ENCODE measurements around the gene TGFBR3.

Gene TGFBR3

GRCh38 chr1:91826248-91826647 lies 59.7 kb downstream of the TGFBR3 start:
- no peak for DNase-seq (ENCODE audit: low spot score)

- no peak for DNase-seq (ENCODE audit: low spot score)
Measured at GRCh38 chr1:91821126-91821868, 64.7 kb downstream of the TGFBR3 start.

GRCh38 chr1:91819038-91819788 lies 66.7 kb downstream of the TGFBR3 start:
- no peak for DNase-seq (ENCODE audit: low spot score)

- DNase-seq (ENCODE audit: low spot score): no peak
Measured at GRCh38 chr1:91818713-91818975, 67.3 kb downstream of the TGFBR3 start.

GRCh38 chr1:91817211-91817905 lies 68.6 kb downstream of the TGFBR3 start:
- DNase-seq (ENCODE audit: low spot score): no peak

GRCh38 chr1:91816031-91816430 lies 69.9 kb downstream of the TGFBR3 start:
- DNase-seq (ENCODE audit: low spot score): no peak

GRCh38 chr1:91814448-91814847 lies 71.5 kb downstream of the TGFBR3 start:
- no peak for DNase-seq (ENCODE audit: low spot score)

- no peak for DNase-seq (ENCODE audit: low spot score)
Measured at GRCh38 chr1:91813813-91814212, 72.1 kb downstream of the TGFBR3 start.

- no peak for DNase-seq (ENCODE audit: low spot score)
Measured at GRCh38 chr1:91811363-91812025, 74.5 kb downstream of the TGFBR3 start.

- no peak for DNase-seq (ENCODE audit: low spot score)
Measured at GRCh38 chr1:91809317-91809716, 76.6 kb downstream of the TGFBR3 start.

GRCh38 chr1:91807921-91808620 lies 77.9 kb downstream of the TGFBR3 start:
- no peak for DNase-seq (ENCODE audit: low spot score)

GRCh38 chr1:91806769-91807700 lies 78.9 kb downstream of the TGFBR3 start:
- DNase-seq (ENCODE audit: low spot score): no peak

GRCh38 chr1:91806181-91806768 lies 79.7 kb downstream of the TGFBR3 start:
- no peak for DNase-seq (ENCODE audit: low spot score)

GRCh38 chr1:91805311-91805801 lies 80.6 kb downstream of the TGFBR3 start:
- no peak for DNase-seq (ENCODE audit: low spot score)

- no peak for DNase-seq (ENCODE audit: low spot score)
Measured at GRCh38 chr1:91804546-91805023, 81.4 kb downstream of the TGFBR3 start.

GRCh38 chr1:91803847-91804545 lies 82.0 kb downstream of the TGFBR3 start:
- DNase-seq (ENCODE audit: low spot score): no peak

- DNase-seq (ENCODE audit: low spot score): no peak
Measured at GRCh38 chr1:91803123-91803522, 82.8 kb downstream of the TGFBR3 start.

- DNase-seq (ENCODE audit: low spot score): no peak
Measured at GRCh38 chr1:91801496-91802115, 84.3 kb downstream of the TGFBR3 start.

- no peak for DNase-seq (ENCODE audit: low spot score)
Measured at GRCh38 chr1:91799863-91800262, 86.1 kb downstream of the TGFBR3 start.
